Right ventricle myocardium inferior (tissue), 1 donor: ENCODE results near the gene DGKG. TPM values are rescaled to one million over a fixed set of nuclear protein-coding genes. Genes with fewer than 3 reads are reported as not detected.

Experiments used
- ATAC-seq: fragments of 200-7000 bp; cut with Tn5 transposase; one replicate; pipeline ENCODE4 v1.9.1; 2020; ENCODE audit warnings: mild to moderate bottlenecking, moderate library complexity
- DNase-seq: peaks from one replicate; pipeline ENCODE4 v3.0.0; 2021; ENCODE audit errors: missing footprints
- intact Hi-C: fragments of 100-400 bp; cut with DNase I; formaldehyde crosslinking; loops from one replicate; pipeline ENCODE4 v1.11.0; 2022
- total RNA-seq: library from RNA; stranded (reverse); fragmentation: NEBNext Ultra II Directional; extraction: Animal tissue kit (Norgen Biotek cat#: 25700); gene quantifications from one replicate; pipeline ENCODE4 v1.2.1, GENCODE V29; 2021
- donor health status: DM: no; HTN: yes; CAD: no; lungs with severe emphysema.

Gene DGKG
- total RNA-seq, 1 donor from 2014 or later: 31.1 TPM

DNA sequence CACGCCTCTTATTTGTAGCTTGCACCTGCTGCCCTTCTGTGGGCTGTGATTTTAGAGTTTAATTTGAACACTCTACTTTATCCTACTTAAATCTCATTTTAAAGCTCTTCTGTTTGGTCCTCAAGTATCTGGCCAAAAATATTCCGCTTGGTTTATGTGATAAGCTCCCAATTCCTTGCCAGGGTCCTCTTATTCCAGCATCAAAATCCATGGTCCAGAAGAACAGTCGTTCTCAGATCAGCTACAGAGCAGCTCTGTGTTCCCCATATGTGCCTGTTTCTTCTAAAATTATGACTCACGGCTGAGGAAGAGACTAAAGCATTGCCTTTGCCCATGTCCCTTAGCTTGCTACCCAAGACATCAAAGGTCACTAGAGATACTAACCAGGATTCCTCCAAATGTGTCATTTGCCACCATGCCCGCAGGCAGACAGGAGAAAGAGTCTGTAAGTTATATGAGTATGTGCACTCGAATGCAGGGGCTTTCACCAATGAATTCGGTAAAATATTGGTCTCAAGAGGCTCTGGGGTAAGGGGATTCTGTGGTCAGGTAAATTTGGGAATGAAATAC is 137.9 kb downstream of the DGKG start:
- ATAC-seq (no peak), DNase-seq (no peak)
- intact Hi-C loops: no loop called here

DNA sequence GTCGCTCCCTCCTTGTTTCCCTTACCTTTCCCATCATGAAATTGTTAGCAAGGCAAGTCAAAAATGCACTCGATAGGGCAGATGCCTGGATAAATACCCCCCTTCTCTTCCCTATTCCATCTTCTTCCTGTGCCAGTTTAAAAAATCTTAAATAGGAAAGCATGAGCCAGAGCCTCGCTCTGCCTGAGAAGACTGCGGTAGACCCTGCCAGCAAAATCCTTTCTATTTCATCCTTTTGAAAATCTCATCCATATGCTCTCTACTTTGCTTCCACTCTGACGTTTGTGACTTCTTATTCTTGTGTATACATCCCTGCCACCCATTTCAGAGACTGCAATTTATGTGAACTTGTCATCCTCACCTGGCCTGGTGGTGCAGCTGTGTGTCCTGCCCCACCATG is 138.6 kb downstream of the DGKG start:
- DNase-seq (no peak), ATAC-seq (no peak)
- intact Hi-C loops: no loop called here

DNA sequence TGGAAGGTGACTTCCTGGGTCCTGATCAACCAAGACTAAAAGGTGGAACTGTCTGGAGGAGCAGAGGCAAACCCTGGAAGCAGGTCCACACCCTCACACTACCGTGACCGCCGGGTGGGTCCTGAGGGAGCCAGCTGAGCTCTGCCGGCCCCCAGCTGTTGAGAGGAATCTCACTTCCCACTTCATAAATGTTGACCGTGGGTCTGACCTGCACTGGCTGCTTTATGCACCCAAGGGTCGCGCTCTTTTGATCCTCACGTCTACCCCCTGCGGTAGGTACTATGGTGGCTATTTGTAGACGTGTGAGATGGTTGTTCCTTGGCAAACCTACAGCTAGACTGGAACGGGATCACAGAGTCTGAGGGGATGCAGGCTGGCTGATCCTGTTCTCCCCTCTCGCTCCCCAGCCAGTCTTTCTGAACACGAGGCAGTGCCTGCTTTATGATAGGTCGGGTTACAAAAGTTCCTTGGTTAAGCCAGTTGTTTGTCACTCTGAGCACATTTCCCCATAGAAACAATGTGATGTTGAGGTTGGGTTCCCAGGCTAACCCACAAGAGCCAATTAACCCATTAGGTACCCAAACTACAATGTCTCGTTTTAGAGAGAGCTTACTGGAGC is 140.2 kb downstream of the DGKG start:
- no peak for DNase-seq
- intact Hi-C loops: no loop called here
- ATAC-seq: peak; percentile 21

DNA sequence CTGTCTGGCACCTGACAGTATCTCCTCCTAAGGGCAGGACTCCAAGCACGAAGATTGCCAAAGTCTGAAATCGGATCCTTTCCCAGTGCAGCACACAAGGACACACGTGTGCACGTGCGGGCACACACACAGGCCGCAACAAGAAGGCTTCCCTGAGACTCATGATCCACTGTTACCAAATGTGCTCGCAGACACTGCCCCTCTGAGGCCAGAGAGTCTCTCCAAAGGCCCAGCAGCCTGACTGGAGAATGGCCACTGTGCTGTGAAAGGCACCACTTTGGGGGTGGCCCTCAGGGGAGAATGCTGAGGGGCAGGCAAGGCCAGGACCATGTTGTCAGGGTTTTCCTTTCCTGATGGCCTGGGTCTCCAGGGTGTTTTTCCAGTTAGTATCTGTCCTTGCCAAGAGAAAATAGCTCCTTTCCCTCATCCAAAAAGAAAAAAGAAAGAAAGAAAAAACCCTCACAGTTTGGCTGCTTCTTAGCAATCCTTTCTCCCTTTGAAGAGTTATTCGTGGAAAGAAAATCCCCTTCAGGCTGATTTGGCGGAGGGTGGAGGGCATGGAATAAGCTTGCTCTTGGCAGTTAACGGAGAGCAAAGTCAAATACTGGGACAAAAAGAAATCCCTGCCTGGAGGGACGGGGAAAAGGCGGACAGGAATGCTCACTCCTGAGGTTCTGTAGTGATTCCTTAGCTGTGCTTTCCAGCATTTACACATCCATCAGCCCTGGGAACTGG is 141.0 kb downstream of the DGKG start:
- no peak for DNase-seq
- intact Hi-C loops: no loop called here

DNA sequence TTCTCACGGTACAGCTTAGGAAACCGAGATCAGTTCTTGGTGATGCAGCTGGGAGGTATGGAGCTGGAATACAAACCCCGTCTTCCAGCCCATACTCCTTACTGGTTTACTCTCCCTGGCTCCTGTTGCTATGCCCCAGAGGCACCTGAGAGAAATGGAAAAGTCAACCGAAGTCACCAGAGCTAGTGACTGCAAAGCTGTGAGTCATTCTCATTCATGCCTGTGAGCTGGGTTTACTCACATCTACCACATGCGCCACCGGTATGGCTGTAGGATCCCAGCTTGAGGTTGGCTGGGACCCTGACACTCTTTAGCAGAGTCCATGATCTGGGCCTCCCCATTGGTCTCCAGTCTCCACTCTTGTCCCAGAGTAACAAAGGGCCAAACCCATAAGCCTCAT is 141.7 kb downstream of the DGKG start:
- no peak for DNase-seq
- intact Hi-C loops: no loop called here
- no peak for ATAC-seq

More for the DNA sequence above, 141.0 kb downstream of the DGKG start:
- peak; percentile 35 for ATAC-seq

DNA sequence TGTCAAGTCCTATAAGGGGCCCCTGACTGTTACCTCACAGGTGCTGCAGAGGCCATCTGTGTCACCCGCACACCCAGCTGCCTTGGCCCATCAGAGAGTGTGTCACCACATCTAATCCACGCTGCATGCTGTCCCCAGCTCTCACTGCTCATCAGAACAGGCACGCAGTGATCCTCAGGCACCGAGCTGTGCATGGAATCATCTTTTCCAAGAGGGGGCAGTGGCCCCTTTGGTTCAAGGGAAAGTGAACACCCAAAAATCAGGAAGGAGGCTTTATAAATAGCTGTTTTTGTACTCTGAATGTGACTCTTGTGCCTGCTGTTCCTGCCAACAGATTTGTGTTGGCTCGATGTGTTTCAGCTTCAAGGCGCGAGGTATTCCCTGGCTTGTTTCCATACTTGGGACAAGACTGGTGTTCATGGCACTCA is 142.8 kb downstream of the DGKG start:
- intact Hi-C loops: loop anchor here (2.0 kb wide), 1 partner anchor 18 kb away; no protein-coding TSS in a partner anchor

DNA sequence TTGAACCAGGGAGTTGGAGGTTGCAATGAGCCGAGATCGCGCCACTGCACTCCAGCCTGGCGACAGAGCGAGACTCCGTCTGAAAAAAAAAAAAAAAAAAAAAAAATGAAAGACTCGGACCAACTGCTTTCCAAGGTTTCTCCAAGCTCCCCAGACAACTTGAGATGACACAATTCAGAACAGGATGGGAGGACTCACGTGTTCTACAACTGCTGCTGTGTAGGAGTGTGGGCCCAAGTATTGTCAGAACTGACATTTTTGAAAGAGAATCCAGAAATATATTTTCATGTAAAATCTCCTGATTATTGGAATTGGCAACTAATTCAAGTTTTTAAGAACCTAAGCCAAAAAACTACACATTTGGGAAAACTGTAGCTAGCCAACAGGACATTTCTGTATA is 143.6 kb downstream of the DGKG start:
- ATAC-seq: no peak
- intact Hi-C loops: loop anchor here (2.0 kb wide), 1 partner anchor 18 kb away; no protein-coding TSS in a partner anchor
- no peak for DNase-seq

More for the DNA sequence above, 142.8 kb downstream of the DGKG start:
- no peak for DNase-seq
- ATAC-seq: peak; percentile 74

DNA sequence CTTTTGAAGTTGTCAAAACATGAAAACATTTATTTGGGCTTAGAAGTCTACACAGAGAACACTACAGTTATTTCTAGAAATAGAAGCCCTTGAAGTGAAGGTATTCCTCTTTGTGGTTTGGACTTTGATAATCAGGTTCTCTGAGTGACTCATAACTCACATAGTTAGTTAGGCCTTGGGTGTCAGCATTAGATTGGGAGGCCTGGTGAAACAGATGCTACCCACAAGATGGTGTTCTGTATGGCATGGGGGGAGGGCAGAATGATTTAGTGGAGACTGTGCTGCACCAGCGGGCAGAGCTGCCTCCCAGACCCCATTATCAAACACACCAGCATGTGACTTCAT is 144.2 kb downstream of the DGKG start:
- intact Hi-C loops: loop anchor here (2.0 kb wide), 1 partner anchor 19 kb away; no protein-coding TSS in a partner anchor
- DNase-seq: no peak
- ATAC-seq: peak; percentile 29

DNA sequence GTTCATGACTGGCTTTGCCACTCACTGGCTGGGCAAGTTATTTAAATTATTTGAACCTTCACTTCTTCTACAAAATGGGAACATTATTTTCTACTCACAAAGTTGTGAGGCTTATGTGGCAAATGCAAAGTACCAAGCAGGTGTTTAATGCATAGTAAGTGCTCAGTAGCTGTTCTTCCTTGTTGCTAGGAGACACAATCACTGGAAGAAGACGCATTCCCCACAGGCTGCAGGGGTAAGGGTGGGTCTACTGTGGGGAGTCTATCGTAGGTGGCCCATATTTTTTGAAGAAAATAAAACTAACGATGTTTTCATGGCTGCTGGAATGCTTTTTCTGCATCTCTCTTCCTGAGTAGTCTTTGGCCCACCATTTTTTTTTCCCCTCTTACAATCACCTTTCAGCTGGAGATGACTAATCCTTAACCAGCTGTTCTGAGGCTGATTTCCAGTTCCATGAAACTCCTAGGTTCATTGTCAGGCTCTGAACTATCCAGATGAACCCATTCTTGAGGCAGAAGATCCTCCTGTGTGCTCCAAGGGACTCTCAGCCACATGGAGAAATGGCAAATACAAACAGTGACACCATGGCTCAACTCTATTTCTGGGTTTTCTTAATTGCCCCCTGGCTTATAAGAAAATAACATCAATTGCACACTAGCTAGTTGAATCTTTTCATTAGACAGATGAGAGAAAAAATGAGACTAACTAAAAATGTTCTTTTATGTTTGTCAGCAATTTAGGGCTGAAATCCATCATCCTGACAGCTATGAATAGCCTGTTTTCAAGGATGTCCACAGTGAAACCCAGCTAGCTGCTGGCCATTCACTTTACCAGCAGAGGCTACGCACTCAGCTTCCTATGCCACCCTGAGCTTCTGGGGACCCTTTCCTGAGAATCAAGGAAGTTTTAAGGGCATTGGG is 144.9 kb downstream of the DGKG start:
- ATAC-seq (no peak), DNase-seq (no peak)
- intact Hi-C loops: no loop called here

DNA sequence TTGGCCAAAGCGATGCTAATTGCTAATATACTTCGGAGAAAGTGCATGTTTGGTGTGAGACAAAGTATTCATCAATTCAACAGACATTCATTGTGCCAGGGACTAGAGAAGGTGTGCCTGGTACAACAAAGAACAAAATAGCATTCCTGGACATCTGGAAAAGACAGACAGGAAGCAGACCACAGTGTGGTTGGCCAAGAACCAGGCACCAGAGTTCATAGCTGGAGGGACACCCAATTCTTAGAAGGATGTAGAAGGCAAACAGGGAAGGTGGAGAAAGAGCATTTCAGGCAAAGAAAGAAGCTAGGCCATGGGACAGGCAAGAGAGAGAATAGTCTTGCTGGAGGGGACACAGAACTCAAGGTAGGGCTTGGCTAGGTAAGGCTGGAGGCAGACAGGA is 147.4 kb downstream of the DGKG start:
- ATAC-seq (no peak), DNase-seq (no peak)
- intact Hi-C loops: no loop called here

DNA sequence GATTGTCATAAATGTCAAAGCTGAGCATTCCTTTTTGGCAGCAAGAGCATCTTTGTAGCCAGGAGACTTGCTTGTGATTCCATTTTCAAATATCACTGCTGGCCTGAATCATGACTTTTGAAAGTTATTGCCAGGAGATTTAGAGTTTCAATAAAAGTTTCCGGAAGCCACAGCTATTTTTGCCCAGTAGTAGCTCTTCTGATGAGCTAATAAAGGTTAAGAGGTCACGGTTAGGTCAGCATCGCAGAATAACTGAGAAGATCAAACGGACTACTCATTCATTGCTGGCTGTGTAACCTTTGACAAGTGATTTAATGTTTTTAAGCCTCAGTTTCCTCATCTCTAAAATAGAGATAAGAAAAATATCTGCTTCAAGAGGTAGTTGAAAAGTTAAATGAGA is 148.1 kb downstream of the DGKG start:
- DNase-seq (no peak), ATAC-seq (no peak)
- intact Hi-C loops: no loop called here

DNA sequence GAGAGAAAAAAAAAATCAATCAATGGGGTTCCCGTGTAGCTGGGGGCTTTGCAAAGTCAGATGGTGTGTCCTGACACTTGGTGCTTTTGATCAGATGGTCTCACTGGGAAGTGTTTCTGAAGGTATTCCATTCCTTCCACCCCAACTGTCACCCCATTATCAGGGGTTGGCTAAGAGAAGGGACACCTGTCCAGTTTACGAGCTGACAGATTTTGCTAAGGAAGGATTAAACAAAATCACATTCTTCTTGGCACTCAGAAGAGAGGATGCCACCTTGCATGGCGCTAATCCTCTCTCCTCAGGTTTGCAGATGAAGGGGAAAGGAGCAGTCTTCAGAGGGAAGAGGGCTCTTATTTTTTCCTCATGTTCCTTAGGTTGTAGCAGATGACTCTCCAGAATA is 149.4 kb downstream of the DGKG start:
- ATAC-seq (no peak), DNase-seq (no peak)
- intact Hi-C loops: no loop called here

DNA sequence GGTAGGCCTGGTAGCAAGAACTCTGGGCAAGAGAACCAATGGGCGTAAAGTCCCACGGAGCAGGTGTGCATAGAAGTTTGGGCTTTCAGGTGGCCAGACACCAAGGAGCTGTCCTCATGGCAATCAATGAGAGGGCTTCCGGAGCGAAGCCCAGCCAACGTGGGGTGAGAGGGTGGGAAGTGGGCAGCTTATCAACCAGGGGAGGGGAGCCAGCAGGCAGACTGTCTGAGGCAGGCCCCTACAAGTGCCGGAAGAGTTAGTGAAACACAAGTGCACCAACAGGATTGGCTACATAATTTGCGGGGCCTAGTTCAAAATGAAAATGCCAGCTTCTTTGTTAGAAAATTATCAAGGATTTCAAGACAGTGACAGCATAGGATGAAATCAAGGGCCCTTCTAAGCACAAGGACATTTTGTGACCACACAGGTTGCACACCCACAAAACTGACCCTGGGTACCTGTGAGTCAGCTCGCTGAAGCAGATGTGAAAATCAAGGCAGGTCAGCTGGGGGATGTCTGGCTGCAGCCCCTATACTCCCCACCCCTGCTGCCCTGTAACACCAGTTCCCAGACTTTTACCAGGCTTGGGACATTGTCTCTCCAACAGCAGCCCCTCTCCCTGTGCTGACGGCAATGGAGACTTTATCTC is 151.1 kb downstream of the DGKG start:
- DNase-seq: no peak
- ATAC-seq: no peak
- intact Hi-C loops: no loop called here

DNA sequence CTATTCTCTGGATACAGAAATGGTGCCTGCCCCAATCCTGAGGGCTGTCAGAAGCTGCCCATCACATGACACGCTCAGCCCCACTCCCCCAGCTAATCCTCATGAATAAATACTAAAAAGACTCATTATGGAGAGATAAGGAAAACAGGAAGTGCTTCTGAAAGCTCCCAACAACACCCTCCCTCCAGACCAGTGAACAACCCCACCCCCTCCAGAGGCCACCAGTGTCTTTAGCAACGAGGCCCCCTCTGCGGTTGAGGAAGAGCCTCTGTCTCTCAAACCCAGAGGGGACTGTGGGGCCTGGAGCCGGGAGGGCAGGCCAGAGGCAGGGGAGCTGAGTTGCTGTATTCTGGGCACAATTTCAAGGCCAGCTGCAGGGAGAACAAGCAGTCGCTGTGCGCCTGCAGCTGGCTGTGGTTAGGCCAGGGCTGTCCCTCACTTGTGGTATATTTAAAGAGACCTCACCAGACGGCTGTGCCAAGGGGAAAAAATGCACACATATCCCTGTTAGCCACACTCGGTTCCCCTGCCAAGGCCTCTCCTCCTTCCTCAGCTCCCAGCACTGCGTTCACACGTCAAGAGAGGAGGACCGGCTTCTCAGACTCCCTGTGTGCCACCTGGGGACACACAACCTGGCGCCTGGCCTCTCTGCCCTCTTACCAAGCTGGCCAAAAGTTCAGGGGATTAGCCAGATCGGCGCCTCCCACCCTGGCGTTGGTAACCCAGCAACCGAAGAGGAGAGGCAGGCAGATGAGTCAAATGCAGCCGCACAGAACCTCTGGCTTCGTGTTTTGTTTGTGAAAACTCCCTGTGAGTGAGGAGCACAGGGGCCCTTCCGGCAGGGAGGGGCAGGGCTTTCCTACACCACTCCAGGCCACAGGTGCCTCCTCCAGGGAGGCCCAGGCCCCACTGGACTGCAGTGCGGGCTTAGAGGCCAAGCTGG is 152.0 kb downstream of the DGKG start:
- intact Hi-C loops: no loop called here
- ATAC-seq (peak; percentile 86), DNase-seq (peak; percentile 80)

DNA sequence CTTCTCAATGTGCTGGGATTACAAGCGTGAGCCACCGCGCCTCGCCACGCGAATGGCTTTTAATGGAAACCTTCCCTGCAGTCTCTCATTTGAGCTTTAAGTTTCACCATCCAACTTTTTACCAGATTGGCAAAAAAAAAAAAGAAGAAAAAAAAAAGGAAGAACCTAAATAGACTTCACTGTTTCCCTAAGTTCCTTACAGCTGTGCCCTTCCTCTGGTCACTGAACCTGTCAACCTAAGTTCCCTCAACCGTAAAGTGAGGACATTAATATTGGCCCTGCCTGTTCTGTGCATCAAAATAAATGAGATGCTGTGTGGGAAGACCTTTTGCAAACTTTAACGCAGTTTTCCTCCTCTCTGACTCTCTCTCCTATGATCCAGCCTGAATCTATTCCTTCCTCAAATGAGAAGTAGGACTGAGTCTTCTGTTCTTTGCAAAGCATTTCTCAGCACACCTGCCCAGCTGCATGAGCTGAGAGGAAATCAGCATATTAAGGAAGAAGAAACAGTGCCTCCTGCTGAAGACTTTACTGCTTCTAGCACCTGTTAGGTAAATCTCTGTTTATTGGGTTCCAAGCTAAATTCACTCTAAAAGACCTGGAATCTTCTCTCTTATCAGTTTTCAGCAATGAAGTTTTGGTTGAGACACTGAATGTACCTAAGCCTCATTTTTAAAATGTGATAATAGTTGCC is 153.6 kb downstream of the DGKG start:
- intact Hi-C loops: no loop called here

DNA sequence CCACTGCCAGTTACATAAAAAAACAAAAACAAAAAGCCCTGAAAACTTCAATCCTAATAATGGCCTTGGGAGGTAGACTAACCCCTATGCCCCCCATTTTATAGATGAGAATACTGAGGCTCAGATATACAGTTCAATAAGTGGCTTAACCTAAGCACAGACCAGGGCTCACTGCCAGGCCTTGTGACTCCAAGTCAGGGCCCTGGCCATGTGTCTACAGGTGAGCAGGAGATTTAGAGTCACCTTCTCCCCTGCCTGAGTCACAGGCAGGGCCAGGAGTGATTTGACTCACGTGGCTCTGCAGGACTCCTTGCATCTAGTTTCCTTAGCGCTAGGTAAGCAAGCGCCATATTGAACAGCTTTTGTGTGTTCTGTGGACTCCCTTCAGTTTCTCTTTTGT is 154.5 kb downstream of the DGKG start:
- intact Hi-C loops: no loop called here
- ATAC-seq (no peak), DNase-seq (no peak)

More for the DNA sequence above, 153.6 kb downstream of the DGKG start:
- ATAC-seq (no peak), DNase-seq (no peak)

DNA sequence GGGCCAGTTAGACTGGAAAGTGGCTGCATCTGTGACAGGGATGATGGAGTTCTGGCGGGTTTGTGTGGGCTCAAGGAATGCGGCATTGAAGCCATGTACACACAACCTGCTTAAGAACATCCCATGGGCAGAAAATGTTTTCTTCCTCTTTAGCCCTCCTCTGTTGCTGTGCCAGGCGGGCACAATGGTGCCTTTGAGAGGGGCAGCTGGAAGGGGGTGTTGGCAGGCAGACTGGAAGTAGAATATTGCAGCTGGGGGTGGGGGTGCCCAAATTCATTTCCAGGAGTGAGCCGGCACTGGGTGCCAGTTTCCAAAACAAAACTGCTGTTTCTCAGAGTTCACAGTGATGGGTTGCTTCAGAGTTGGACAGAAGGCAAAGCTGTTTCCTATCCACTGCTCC is 161.3 kb downstream of the DGKG start:
- ATAC-seq (no peak), DNase-seq (no peak)
- intact Hi-C loops: no loop called here
